Activated CD8-positive, alpha-beta T cell treated with anti-CD3 and anti-CD28 coated beads for 36 hours (primary cell): ENCODE data around the gene HHLA2. TPM values are rescaled to one million over a fixed set of nuclear protein-coding genes. Genes with fewer than 3 reads are reported as not detected.

Source experiments
- ATAC-seq: fragments of 200-7000 bp; cut with Tn5 transposase; one replicate; pipeline ENCODE4 v1.10.0; 2021; ENCODE audit warnings: mild to moderate bottlenecking, moderate library complexity
- CTCF ChIA-PET: fragments of 350-600 bp; sonication (Branson Sonifier 250); formaldehyde crosslinking; loops from one replicate; lab custom pipeline; 2021; ENCODE audit warnings: antibody characterized with exemption; lab: Charles Lee
- POLR2A ChIA-PET: fragments of 350-600 bp; sonication (Branson Sonifier 250); formaldehyde crosslinking; loops from one replicate; lab custom pipeline; 2021; ENCODE audit warnings: antibody characterized with exemption; lab: Charles Lee
- DNase-seq: peaks from one replicate; pipeline ENCODE4 v3.0.0-alpha.2; 2020
- H3K27ac Mint-ChIP-seq: one replicate; pipeline ENCODE4 v1.8.0; 2021; ENCODE audit warnings: mild to moderate bottlenecking, mixed read lengths
- H3K27me3 Mint-ChIP-seq: one replicate; pipeline ENCODE4 v1.8.0; 2021; ENCODE audit warnings: mixed read lengths
- H3K36me3 Mint-ChIP-seq: one replicate; pipeline ENCODE4 v1.8.0; 2021; ENCODE audit warnings: low read depth, mixed read lengths
- H3K4me1 Mint-ChIP-seq: one replicate; pipeline ENCODE4 v1.8.0; 2021; ENCODE audit warnings: low read depth, mixed read lengths
- H3K4me3 Mint-ChIP-seq: one replicate; pipeline ENCODE4 v1.8.0; 2021; ENCODE audit warnings: mild to moderate bottlenecking, moderate library complexity, mixed read lengths
- H3K9me3 Mint-ChIP-seq: one replicate; pipeline ENCODE4 v1.8.0; 2021; ENCODE audit warnings: mixed read lengths
- intact Hi-C: fragments of 100-400 bp; cut with micrococcal nuclease; formaldehyde crosslinking; loops from one replicate; pipeline ENCODE4 v1.10.0; 2022
- total RNA-seq, 2 experiments: library from RNA; stranded (reverse); gene quantifications; one replicate each; pipeline ENCODE4 v1.2.3, GENCODE V29; 2021
- TF ChIP-seq, protein P1 (sequence below): fragments of 200-600 bp; IDR thresholded peaks from one replicate; pipeline ENCODE4 v1.8.0; 2022; ENCODE audit warnings: antibody characterized with exemption, mild to moderate bottlenecking

The HHLA2 gene
- total RNA-seq, 2 experiments from 2014 or later = 1.7 to 2.2 TPM

DNA sequence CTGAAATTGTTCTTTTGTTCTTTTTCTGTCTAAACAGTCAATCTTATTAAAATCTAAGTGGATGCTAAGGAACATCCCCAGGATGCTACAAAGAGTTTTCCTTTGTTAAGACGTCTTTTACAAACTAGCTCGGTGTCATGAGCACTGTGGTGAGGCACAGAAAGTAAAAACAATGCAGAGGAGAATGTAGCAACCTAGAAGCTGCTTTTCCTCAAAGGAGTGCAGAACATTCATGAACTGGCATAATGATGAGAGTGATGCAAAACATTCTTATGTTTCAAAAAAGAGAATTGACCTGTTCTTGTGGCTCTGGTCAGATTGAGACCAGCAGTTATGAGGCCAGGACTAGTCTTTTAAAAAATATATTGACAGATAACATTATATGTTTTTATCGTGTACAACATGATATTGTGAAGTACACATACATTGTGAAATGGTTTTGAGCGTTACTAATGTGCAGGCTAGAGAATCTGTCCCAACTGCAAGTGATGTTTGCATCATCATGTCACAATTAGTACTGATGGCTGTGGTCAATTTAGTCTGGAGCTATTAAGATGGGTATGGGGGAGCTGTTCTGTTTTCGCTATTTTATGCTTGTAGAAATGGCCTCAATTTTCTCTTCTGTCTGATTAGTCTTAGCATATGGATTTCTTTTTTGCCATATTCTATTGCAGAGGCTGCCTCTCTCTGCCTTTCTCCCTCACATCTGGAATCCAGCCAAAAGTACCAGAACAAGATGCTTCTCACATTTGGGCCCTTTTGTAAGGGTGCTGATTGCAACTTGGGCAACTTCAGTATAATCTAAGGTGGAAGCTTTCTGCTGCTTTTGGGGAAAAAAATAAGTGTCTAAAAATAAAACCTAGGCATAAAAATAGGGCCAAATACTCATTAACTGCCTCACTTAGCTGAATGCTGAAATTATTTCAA lies 50.2 kb downstream of the HHLA2 start:
- intact Hi-C loops = no loop called here
- Mint-ChIP-seq H3K4me1 (peaks cover 12% of the 10 kb centered on the region), H3K9me3 (peaks cover 3% of the 10 kb centered on the region), H3K27ac (no peak overlapping the region), H3K27me3 (peaks cover 7% of the 10 kb centered on the region), H3K36me3 (no peaks in the 10 kb centered on the region), H3K4me3 (no peak overlapping the region)
- DNase-seq (no peak), ATAC-seq (no peak)
- ChIA-PET CTCF (interaction anchor here (0.6 to 1.5 kb wide), 3 partner anchors 11 to 377 kb away, joined by 3 read pairs; no protein-coding TSS in a partner anchor), POLR2A (no interaction called here)
- TF ChIP-seq, protein P1, sequence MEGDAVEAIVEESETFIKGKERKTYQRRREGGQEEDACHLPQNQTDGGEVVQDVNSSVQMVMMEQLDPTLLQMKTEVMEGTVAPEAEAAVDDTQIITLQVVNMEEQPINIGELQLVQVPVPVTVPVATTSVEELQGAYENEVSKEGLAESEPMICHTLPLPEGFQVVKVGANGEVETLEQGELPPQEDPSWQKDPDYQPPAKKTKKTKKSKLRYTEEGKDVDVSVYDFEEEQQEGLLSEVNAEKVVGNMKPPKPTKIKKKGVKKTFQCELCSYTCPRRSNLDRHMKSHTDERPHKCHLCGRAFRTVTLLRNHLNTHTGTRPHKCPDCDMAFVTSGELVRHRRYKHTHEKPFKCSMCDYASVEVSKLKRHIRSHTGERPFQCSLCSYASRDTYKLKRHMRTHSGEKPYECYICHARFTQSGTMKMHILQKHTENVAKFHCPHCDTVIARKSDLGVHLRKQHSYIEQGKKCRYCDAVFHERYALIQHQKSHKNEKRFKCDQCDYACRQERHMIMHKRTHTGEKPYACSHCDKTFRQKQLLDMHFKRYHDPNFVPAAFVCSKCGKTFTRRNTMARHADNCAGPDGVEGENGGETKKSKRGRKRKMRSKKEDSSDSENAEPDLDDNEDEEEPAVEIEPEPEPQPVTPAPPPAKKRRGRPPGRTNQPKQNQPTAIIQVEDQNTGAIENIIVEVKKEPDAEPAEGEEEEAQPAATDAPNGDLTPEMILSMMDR = no peak

DNA sequence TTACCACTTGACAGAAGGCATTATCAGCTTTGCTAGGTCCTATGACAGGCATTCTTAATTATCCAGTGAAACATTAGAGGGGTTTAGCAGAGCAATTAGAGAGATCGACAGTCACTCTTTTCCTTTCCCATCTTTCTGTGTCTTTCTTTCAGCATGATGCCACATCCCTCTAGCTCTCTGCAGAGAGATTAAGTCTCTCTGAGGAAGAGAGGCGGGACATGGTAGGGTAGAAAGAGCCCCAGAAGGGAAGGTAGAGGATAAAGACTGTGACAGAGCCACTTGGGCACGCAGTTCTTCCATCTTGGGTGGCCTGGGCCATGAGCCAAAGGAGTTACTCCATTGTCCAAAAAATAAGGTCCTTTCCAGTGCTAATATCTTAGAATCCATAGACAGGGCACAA lies 55.8 kb downstream of the HHLA2 start:
- POLR2A ChIA-PET = no interaction called here

DNA sequence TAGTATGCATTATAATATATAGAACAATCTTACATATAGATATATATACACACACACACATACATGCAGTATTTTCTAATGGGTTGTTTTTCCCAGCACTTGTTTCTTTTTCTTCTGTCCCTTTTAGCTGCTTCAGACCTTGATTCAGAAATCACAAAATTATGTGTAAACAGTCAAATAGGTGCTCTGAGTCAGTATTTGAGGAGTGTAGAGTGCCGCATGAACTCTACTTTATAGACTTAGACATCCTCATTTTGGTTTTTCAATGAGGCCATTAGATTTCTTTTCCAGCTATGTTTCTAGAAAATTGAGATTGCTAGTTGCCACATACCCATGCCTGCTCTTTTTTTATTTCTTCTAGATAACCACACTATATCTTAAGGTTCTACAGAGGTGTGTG lies 58.2 kb downstream of the HHLA2 start:
- CTCF ChIA-PET = interaction anchor here (1.6 kb wide), 1 partner anchor 8 kb away, joined by 4 read pairs; no protein-coding TSS in a partner anchor

More for the DNA sequence above, 55.8 kb downstream of the HHLA2 start:
- DNase-seq (no peak), ATAC-seq (no peak)
- CTCF ChIA-PET = no interaction called here
- intact Hi-C loops = no loop called here
- TF ChIP-seq, protein P1 = no peak
- H3K9me3 Mint-ChIP-seq = peaks cover 3% of the 10 kb centered on the region
- H3K4me3 Mint-ChIP-seq = no peak overlapping the region
- no peaks in the 10 kb centered on the region for H3K4me1 Mint-ChIP-seq
- H3K27ac Mint-ChIP-seq = no peak overlapping the region
- no peaks in the 10 kb centered on the region for H3K36me3 Mint-ChIP-seq
- H3K27me3 Mint-ChIP-seq = peaks cover 6% of the 10 kb centered on the region

DNA sequence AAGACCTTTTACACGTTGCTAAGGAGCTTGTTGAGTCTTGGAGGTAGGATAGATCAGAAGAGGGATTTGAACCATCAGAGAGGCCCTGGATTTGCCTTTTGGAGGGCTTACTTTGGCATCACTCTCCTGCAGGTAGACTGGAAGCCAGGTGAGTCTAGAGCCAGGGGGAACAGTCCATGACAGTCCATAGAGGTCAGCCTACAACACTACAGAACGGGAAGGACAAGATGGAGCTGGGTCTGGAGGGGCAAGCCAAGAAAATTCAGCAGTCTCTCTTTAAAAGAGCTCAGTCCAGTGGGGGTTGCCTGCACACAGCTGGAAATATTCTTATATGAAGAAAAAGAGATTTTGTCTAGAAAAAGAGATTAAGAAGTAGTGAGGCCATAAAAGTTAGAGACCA lies 60.7 kb downstream of the HHLA2 start:
- no peak overlapping the region for H3K4me3 Mint-ChIP-seq
- no peak for DNase-seq
- H3K9me3 Mint-ChIP-seq = no peaks in the 10 kb centered on the region
- H3K27me3 Mint-ChIP-seq = no peaks in the 10 kb centered on the region
- POLR2A ChIA-PET = no interaction called here
- no peaks in the 10 kb centered on the region for H3K36me3 Mint-ChIP-seq
- TF ChIP-seq, protein P1 = no peak
- no peaks in the 10 kb centered on the region for H3K4me1 Mint-ChIP-seq
- CTCF ChIA-PET = interaction anchor here (1.0 kb wide), 1 partner anchor 11 kb away, joined by 3 read pairs; no protein-coding TSS in a partner anchor
- no peak for ATAC-seq
- intact Hi-C loops = no loop called here
- H3K27ac Mint-ChIP-seq = no peak overlapping the region

More for the DNA sequence above, 58.2 kb downstream of the HHLA2 start:
- TF ChIP-seq, protein P1 = no peak
- DNase-seq (no peak), ATAC-seq (no peak)
- H3K27ac Mint-ChIP-seq = no peak overlapping the region
- H3K36me3 Mint-ChIP-seq = no peaks in the 10 kb centered on the region
- intact Hi-C loops = no loop called here
- no peak overlapping the region for H3K4me3 Mint-ChIP-seq
- H3K27me3 Mint-ChIP-seq = no peaks in the 10 kb centered on the region
- POLR2A ChIA-PET = interaction anchor here (0.6 kb wide), 1 partner anchor 325 kb away, joined by 3 read pairs; no protein-coding TSS in a partner anchor
- no peaks in the 10 kb centered on the region for H3K4me1 Mint-ChIP-seq
- no peaks in the 10 kb centered on the region for H3K9me3 Mint-ChIP-seq

DNA sequence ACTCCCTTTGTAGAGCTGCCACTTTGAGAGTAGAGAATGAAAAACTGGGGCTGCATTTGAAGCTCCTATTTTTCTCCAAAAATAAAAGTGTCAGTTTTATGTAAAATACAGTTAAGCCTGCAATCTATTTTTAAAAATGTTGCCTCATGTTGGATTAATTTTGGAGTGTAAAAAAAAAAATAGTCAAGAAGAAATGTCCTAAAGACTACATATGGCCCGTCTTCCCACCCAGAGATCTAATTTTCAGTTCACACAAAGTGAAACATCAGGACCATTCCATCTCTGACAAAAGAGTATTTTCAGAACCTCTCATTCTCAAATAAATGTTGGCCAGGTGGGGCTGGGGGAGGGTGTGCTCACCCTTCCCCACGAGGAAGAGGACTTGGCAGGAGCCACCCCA lies 62.7 kb downstream of the HHLA2 start:
- POLR2A ChIA-PET = no interaction called here
- no peak for ATAC-seq
- TF ChIP-seq, protein P1 = no peak
- H3K4me3 Mint-ChIP-seq = no peak overlapping the region
- H3K27me3 Mint-ChIP-seq = peaks cover under 1% of the 10 kb centered on the region
- CTCF ChIA-PET = no interaction called here
- no peak for DNase-seq
- no peaks in the 10 kb centered on the region for H3K4me1 Mint-ChIP-seq
- intact Hi-C loops = no loop called here
- no peak overlapping the region for H3K27ac Mint-ChIP-seq
- H3K9me3 Mint-ChIP-seq = no peaks in the 10 kb centered on the region
- no peaks in the 10 kb centered on the region for H3K36me3 Mint-ChIP-seq
